GM12878 (cell line): Measurements from ENCODE around the gene CFAP99. TPM values are rescaled to one million over a fixed set of nuclear protein-coding genes. Genes with fewer than 3 reads are reported as not detected.

Source experiments
- ATAC-seq: fragments of 200-7000 bp; cut with Tn5 transposase; 3 replicates; pipeline ENCODE4 v1.9.1; 2020; ENCODE audit warnings: mild to moderate bottlenecking, moderate library complexity
- BruUV-seq: library from RNA; stranded (reverse); fragments of 400-500 nt; replicated peaks from 2 replicates; lab custom pipeline; 2021; lab: Mats Ljungman, UMichigan
- CTCF ChIA-PET: fragments of 300-600 bp; sonication (Branson Sonifier 250); formaldehyde crosslinking; extraction: SDS; loops from one replicate; lab custom pipeline; 2021; ENCODE audit warnings: inconsistent platforms; lab: Yijun Ruan, JAX
- POLR2A ChIA-PET: fragments of 350-600 bp; formaldehyde crosslinking; extraction: SDS; loops from one replicate; lab custom pipeline; 2021; ENCODE audit warnings: inconsistent platforms; lab: Charles Lee
- RAD21 ChIA-PET: fragments of 300-600 bp; sonication (Branson Sonifier 250); formaldehyde crosslinking; loops from one replicate; lab custom pipeline; 2023; ENCODE audit warnings: antibody characterized with exemption; ENCODE audit not compliant: unreplicated experiment; lab: Charles Lee
- SMC1A ChIA-PET: fragments of 300-600 bp; sonication (Branson Sonifier 250); formaldehyde crosslinking; loops from one replicate; lab custom pipeline; 2023; ENCODE audit not compliant: unreplicated experiment, uncharacterized antibody; lab: Charles Lee
- DNase-seq: peaks from one replicate; pipeline ENCODE4 v3.0.0-alpha.2; 2011; ENCODE audit warnings: low read depth, low spot score
- FAIRE-seq: peaks from 3 replicates; lab custom pipeline; 2011; peaks lifted over from hg19 to GRCh38; lab: Jason Lieb, UNC
- H2AFZ ChIP-seq: 2 replicates; pipeline ENCODE4 v1.6.0; 2011; ENCODE audit warnings: low read depth, low read length, control low read depth; ENCODE audit not compliant: control insufficient read depth
- H3K27ac ChIP-seq: 2 replicates; pipeline ENCODE4 v1.5.1; 2011; ENCODE audit warnings: control low read depth; ENCODE audit not compliant: control insufficient read depth, insufficient read depth
- H3K27me3 ChIP-seq, 2 experiments: replicated peaks in 1 of 2; 2 replicates each; pipeline versions ENCODE4 v1.6.0 to v1.6.1; 2011; ENCODE audit warnings: low read length in 1 of 2; ENCODE audit not compliant: control insufficient read depth in 2 of 2, insufficient read depth in 2 of 2
- H3K36me3 ChIP-seq, 2 experiments: 2 replicates each; pipeline ENCODE4 v1.5.1; 2011; ENCODE audit warnings: low read length in 1 of 2; ENCODE audit not compliant: control insufficient read depth in 2 of 2, insufficient read depth in 2 of 2
- H3K4me1 ChIP-seq: 2 replicates; pipeline ENCODE4 v1.6.1; 2011; ENCODE audit warnings: mild to moderate bottlenecking, low read length, moderate library complexity, mixed read lengths; ENCODE audit not compliant: control insufficient read depth, insufficient read depth
- H3K4me2 ChIP-seq: 2 replicates; pipeline ENCODE4 v1.6.0; 2011; ENCODE audit warnings: control low read depth; ENCODE audit not compliant: control insufficient read depth, insufficient read depth
- H3K4me3 ChIP-seq: fragments of 200-600 bp; sonication (generic); 2 replicates; pipeline ENCODE4 v1.5.1; 2016
- H3K79me2 ChIP-seq: 2 replicates; pipeline ENCODE4 v1.6.0; 2011; ENCODE audit warnings: low read length; ENCODE audit not compliant: control insufficient read depth, insufficient read depth
- H3K9ac ChIP-seq: 2 replicates; pipeline ENCODE4 v1.8.0; 2011; ENCODE audit warnings: low read length, control low read depth, mixed read lengths; ENCODE audit not compliant: control insufficient read depth, insufficient read depth
- H3K9me3 ChIP-seq: replicated peaks from 3 replicates; pipeline ENCODE4 v1.5.1; 2011; ENCODE audit warnings: mild to moderate bottlenecking, low read length; ENCODE audit not compliant: control insufficient read depth, insufficient read depth
- H4K20me1 ChIP-seq: 2 replicates; pipeline ENCODE4 v1.6.0; 2011; ENCODE audit not compliant: control insufficient read depth, insufficient read depth
- BCL11A ChIP-seq: IDR thresholded peaks from 2 replicates; pipeline ENCODE4 v1.6.1; 2011; ENCODE audit warnings: low read depth, low read length
- EP300 ChIP-seq, 2 experiments: fragments of 150-350 bp in 1 of 2; IDR thresholded peaks; 2 replicates each; pipeline ENCODE4 v1.6.1; 2011 to 2012; ENCODE audit warnings: low read depth in 2 of 2, low read length in 2 of 2, borderline replicate concordance in 1 of 2, improper control_type of control experiment in 1 of 2, inconsistent platforms in 1 of 2; ENCODE audit not compliant: control insufficient read depth in 1 of 2
- PML ChIP-seq: IDR thresholded peaks from 2 replicates; pipeline ENCODE4 v1.6.1; 2012; ENCODE audit warnings: low read length, inconsistent platforms
- RAD21 ChIP-seq: IDR thresholded peaks from 2 replicates; pipeline ENCODE4 v1.6.1; 2011; ENCODE audit warnings: mild to moderate bottlenecking, low read depth, low read length, moderate library complexity; ENCODE audit not compliant: insufficient read depth
- RUNX3 ChIP-seq: IDR thresholded peaks from 2 replicates; pipeline ENCODE4 v1.6.1; 2012; ENCODE audit warnings: low read length, inconsistent platforms
- SPI1 ChIP-seq: IDR thresholded peaks from 2 replicates; pipeline ENCODE4 v1.6.1; 2011; ENCODE audit warnings: low read depth, mild to moderate bottlenecking, low read length, moderate library complexity, borderline replicate concordance; ENCODE audit not compliant: insufficient read depth
- WGBS: methylation state at CpG from one replicate; pipeline ENCODE4 v1.1.6; 2016; ENCODE audit warnings: low lambda C conversion rate; ENCODE audit not compliant: insufficient replicate concordance, insufficient coverage; ENCODE audit errors: missing lambda C conversion rate; 5-methylcytosine and 5-hydroxymethylcytosine counted together
- in situ Hi-C: fragments of 300-500 bp; cut with MboI; formaldehyde crosslinking; loops from 9 replicates; pipeline ENCODE4 v1.14.3; 2018; ENCODE audit warnings: mixed read lengths
- intact Hi-C: fragments of 100-400 bp; cut with micrococcal nuclease; formaldehyde crosslinking; loops from one replicate; pipeline ENCODE4 v1.14.2; 2022; ENCODE audit not compliant: unreplicated experiment
- polyA plus RNA-seq, 11 experiments: library from polyadenylated mRNA; depleted of rRNA in 4 of 11; unstranded in 6 of 11; stranded (reverse) in 5 of 11; fragments of >200 nt; fragmentation: Nextera tagmentation in 4 of 11; fragmentation: Illumina TruSeq in 1 of 11; extraction: Ambion mirVana in 4 of 11; extraction: Trizol in 1 of 11; gene quantifications; 1 replicate in 1 of 11; 2 replicates in 10 of 11; pipeline versions ENCODE4 v1.2.1 to v1.2.3, GENCODE V29; 2011 to 2016; ENCODE audit warnings: inconsistent platforms in 2 of 11, missing spikeins in 2 of 11, low read depth in 1 of 11
- total RNA-seq, 4 experiments: library from RNA; depleted of rRNA in 3 of 4; stranded (reverse); fragments of >200 nt in 3 of 4; fragmentation: Illumina TruSeq in 1 of 4; extraction: Trizol in 1 of 4; gene quantifications; 2 replicates each; pipeline versions ENCODE4 v1.2.1 to v1.2.3, GENCODE V29; 2013 to 2021
- TF ChIP-seq, protein P1 (sequence below): fragments of 150-350 bp; IDR thresholded peaks from 2 replicates; pipeline ENCODE4 v1.6.1; 2016; ENCODE audit warnings: low read depth, low read length
- TF ChIP-seq, protein P2 (sequence below): fragments of 450-650 bp; IDR thresholded peaks from 2 replicates; pipeline ENCODE4 v1.6.1; 2016; ENCODE audit warnings: mild to moderate bottlenecking

CFAP99 gene
- total and polyA plus RNA-seq, 10 of the 15 experiments (the other 5 are each of a cell fraction or from before 2014, with no cell fraction given), result not detected

- TF ChIP-seq, protein P1, sequence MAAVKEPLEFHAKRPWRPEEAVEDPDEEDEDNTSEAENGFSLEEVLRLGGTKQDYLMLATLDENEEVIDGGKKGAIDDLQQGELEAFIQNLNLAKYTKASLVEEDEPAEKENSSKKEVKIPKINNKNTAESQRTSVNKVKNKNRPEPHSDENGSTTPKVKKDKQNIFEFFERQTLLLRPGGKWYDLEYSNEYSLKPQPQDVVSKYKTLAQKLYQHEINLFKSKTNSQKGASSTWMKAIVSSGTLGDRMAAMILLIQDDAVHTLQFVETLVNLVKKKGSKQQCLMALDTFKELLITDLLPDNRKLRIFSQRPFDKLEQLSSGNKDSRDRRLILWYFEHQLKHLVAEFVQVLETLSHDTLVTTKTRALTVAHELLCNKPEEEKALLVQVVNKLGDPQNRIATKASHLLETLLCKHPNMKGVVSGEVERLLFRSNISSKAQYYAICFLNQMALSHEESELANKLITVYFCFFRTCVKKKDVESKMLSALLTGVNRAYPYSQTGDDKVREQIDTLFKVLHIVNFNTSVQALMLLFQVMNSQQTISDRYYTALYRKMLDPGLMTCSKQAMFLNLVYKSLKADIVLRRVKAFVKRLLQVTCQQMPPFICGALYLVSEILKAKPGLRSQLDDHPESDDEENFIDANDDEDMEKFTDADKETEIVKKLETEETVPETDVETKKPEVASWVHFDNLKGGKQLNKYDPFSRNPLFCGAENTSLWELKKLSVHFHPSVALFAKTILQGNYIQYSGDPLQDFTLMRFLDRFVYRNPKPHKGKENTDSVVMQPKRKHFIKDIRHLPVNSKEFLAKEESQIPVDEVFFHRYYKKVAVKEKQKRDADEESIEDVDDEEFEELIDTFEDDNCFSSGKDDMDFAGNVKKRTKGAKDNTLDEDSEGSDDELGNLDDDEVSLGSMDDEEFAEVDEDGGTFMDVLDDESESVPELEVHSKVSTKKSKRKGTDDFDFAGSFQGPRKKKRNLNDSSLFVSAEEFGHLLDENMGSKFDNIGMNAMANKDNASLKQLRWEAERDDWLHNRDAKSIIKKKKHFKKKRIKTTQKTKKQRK, result no peak
- TF ChIP-seq PML (no peak; the same call in 1 of the 2 replicates), RAD21 (no peak), BCL11A (peak; percentile 69; the same call in 1 of the 2 replicates), EP300 (IDR thresholded peaks at IDR 0.05; ENCODE audit: borderline replicate concordance in 1 of 2, control insufficient read depth in 1 of 2, low read depth in 2 of 2, low read length in 2 of 2) (peak in 1 of 2 experiments; percentile 52; a peak in 1 of 4 replicates)
These were observed 63.9 kb downstream of the CFAP99 start (continued) for GRCh38 chr4:2482693-2483092.

DNA sequence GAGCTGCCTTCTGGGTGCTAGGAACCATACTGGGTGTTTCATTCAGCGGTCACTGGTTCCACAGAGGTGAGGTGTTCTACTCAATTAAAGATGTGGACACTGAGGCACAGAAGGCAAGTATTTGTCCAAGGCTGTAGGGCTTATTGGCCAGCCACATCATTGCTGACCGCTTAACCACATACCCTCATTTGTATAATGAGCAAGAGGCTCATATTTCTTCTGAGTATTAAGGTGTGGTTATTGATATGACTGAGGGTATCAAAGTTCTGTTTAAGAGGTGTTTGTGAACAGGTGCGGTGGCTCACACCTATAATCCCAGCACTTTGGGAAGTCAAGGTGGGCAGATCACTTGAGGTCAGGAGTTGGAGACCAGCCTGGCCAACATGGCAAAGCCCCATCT lies 64.5 kb downstream of the CFAP99 start:
- Histone ChIP-seq H3K4me3 (0 out of 2 replicates have a peak overlapping the region, but pooled peaks have one; percentile 42), H3K27ac (peak overlapping the region; percentile 50; the same call in 1 of the 2 replicates), H3K9ac (no peak overlapping the region), H4K20me1 (peaks cover 39% of the 10 kb centered on the region), H3K79me2 (peaks cover 100% of the 10 kb centered on the region)
- DNase-seq (no peak), FAIRE-seq (no peak)
- 19% methylated on average over 3 of the region's 3 CpGs for WGBS
- SMC1A ChIA-PET, result interaction anchor here (1.0 to 12.4 kb wide), 7 partner anchors 8 to 263 kb away, joined by 3 to 113 read pairs (median 4); partner anchors contain the start of gene RNF4
- in situ Hi-C loops, result no loop called here
- BruUV-seq, result no TSS peak
- TF ChIP-seq SPI1 (no peak), RUNX3 (peak; percentile 58), BCL11A (peak; percentile 49; the same call in 1 of the 2 replicates)
- TF ChIP-seq, protein P2, sequence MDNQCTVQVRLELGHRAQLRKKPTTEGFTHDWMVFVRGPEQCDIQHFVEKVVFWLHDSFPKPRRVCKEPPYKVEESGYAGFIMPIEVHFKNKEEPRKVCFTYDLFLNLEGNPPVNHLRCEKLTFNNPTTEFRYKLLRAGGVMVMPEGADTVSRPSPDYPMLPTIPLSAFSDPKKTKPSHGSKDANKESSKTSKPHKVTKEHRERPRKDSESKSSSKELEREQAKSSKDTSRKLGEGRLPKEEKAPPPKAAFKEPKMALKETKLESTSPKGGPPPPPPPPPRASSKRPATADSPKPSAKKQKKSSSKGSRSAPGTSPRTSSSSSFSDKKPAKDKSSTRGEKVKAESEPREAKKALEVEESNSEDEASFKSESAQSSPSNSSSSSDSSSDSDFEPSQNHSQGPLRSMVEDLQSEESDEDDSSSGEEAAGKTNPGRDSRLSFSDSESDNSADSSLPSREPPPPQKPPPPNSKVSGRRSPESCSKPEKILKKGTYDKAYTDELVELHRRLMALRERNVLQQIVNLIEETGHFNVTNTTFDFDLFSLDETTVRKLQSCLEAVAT, result peak; percentile 43; the same call in 1 of the 2 replicates
- TF ChIP-seq, all 136 proteins: peak for 3
- H3K4me1 ChIP-seq, result peaks cover 81% of the 10 kb centered on the region
- H3K4me2 ChIP-seq, result peak overlapping the region; percentile 36
- intact Hi-C loops, result no loop called here
- POLR2A ChIA-PET, result interaction anchor here (0.5 to 9.1 kb wide), 5 partner anchors 10 to 203 kb away, joined by 3 to 80 read pairs (median 6); partner anchors contain the start of gene RNF4
- CTCF ChIA-PET, result interaction anchor here (1.1 to 2.1 kb wide), 3 partner anchors 12 to 30 kb away, joined by 3 to 7 read pairs (median 3); partner anchors contain the start of gene RNF4
- no peaks in the 10 kb centered on the region for H3K9me3 ChIP-seq
- RAD21 ChIA-PET, result interaction anchor here (4.1 to 8.0 kb wide), 2 partner anchors 13 kb away, joined by 47 to 51 read pairs; partner anchors contain the start of gene RNF4
- no peaks in the 10 kb centered on the region for H3K27me3 ChIP-seq
- H3K36me3 ChIP-seq, result peaks cover 2 to 13% of the 10 kb centered on the region in 2 experiments
- no peak overlapping the region for H2AFZ ChIP-seq
- ATAC-seq, result peak; percentile 23
